Lower leg skin (tissue), 3 donors: Measurements from ENCODE around the gene KIAA1614.

Experiments used
- CTCF ChIP-seq, 3 donors: fragments of 450-650 bp; IDR thresholded peaks; one replicate each; pipeline ENCODE4 v1.5.1; 2016; ENCODE audit warnings: antibody characterized with exemption in 3 of 3, mild to moderate bottlenecking in 3 of 3, moderate library complexity in 2 of 3
- POLR2A ChIP-seq, 2 donors: fragments of 450-650 bp; IDR thresholded peaks; one replicate each; pipeline ENCODE4 v1.6.1; 2016 to 2017; ENCODE audit warnings: antibody characterized with exemption in 2 of 2, mild to moderate bottlenecking in 1 of 2, moderate library complexity in 1 of 2

- TF ChIP-seq CTCF (IDR thresholded peaks at IDR 0.05) = no peak
- TF ChIP-seq POLR2A (IDR thresholded peaks at IDR 0.05) = no peak
Measured at GRCh38 chr1:180921891-180922630, 9.4 kb downstream of the KIAA1614 start.
